Duodenal mucosa (tissue), 2 donors: ENCODE data around the gene MSGN1.
A peak's percentile ranks its signal among the peaks of the same experiment; 100 is the strongest.
"Not testable (repeated sequence)": the region's sequence is repeated elsewhere in the genome, so short reads cannot be mapped to it uniquely, and the experiment has no call there.

Source experiments
- H3K27ac ChIP-seq: one replicate; pipeline ENCODE4 v1.7.0; 2013; ENCODE audit warnings: low read depth, low read length
- H3K27me3 ChIP-seq, 2 donors: one replicate each; pipeline ENCODE4 v1.7.0; 2013; ENCODE audit warnings: low read length in 2 of 2, control low read depth in 1 of 2; ENCODE audit not compliant: insufficient read depth in 2 of 2, control insufficient read depth in 1 of 2
- H3K36me3 ChIP-seq, 2 donors: one replicate each; pipeline ENCODE4 v1.7.0; 2013; ENCODE audit warnings: low read length in 2 of 2, control low read depth in 1 of 2; ENCODE audit not compliant: insufficient read depth in 2 of 2, control insufficient read depth in 1 of 2
- H3K4me1 ChIP-seq, 2 donors: one replicate each; pipeline ENCODE4 v1.7.0; 2013; ENCODE audit warnings: low read length in 2 of 2, control low read depth in 1 of 2; ENCODE audit not compliant: insufficient read depth in 2 of 2, control insufficient read depth in 1 of 2
- H3K4me3 ChIP-seq, 2 donors: one replicate each; pipeline ENCODE4 v1.7.0; 2013; ENCODE audit warnings: low read length in 2 of 2, low read depth in 1 of 2
- H3K9ac ChIP-seq, 2 donors: one replicate each; pipeline ENCODE4 v1.7.0; 2013; ENCODE audit warnings: low read length in 2 of 2, low read depth in 1 of 2
- H3K9me3 ChIP-seq, 2 donors: one replicate each; pipeline ENCODE4 v1.7.0; 2013; ENCODE audit warnings: low read length in 2 of 2, control low read depth in 1 of 2; ENCODE audit not compliant: control insufficient read depth in 1 of 2

Gene MSGN1

DNA sequence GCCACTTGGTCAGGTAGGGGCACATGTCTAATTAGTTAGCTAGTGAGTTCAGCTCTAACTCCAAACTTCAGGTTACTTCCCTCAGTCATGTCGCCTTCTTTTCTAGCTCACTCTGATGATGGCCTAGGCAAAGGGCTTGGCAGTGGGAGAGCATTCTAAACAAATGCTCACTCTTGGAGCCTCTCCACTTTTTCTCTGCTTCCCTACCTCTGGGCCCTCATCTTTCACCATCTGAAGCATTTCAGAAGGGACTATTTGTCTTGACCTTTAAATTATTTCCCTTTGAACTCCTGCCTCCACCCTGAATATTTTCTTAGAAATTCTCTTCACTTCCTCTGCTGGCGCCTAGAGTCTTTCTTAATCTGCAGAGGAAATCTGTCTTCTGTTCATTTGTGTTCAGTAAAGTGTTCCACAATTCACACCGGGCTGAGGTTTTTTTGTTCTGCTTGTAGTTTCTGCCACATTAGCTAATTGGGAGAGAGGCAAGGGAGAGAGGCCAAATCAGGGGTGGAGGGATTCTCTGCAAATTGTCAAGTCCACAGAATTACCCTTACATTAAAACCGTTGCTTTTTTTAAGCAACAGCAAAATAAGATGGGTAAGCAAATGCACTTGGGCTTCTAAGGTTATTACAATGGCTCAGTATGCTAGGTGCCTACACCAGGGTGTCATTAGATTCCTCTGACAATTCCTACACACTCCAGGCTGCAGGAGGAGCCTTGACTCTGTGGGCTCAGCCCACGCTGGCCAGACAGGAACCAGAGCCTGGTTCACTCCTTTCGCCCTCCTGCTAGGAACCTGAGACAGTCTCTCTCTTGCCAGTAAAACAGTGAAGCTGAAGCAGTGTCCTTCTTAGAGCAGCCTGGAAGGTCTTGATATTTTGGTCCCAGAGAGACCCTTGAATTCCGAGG is 5.5 kb downstream of the MSGN1 start:
- Histone ChIP-seq H3K36me3 (no peaks in the 10 kb centered on the region), H3K4me1 (no peaks in the 10 kb centered on the region)

DNA sequence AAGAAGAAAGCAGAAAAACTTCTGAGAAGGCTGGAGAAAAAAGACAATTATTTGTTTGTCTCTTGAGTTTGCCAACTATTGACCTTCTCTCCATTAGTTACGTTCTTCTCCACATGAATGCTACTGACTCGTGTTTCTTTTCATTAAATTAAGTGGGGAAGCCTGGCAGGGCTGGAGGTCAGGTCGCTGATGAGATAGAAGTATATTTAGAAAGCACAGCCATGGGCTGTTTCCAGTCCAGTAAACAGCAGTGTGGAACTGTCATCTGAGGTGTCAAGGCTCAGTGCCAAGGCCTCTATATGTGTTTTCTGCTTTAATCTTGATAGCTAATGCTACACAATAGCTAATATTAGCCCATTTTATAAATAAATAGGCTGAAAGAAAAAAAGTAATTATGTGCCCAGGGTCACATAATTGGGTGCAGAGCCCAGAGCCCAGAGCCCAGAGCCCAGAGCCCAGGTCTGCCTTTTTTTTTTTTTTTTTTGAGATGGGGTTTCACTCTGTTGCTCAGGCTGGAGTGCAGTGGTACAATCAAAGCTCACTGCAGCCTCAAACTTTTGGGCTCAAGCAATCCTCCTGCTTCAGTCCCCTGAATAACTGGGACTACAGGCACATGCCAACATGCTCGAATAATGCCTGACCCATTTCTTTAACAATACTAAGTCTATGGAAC is 6.3 kb downstream of the MSGN1 start:
- no peak overlapping the region for H3K27ac ChIP-seq

More for the DNA sequence above, 5.5 kb downstream of the MSGN1 start:
- H3K4me3 ChIP-seq: no peak overlapping the region
- H3K9me3 ChIP-seq: no peaks in the 10 kb centered on the region
- H3K9ac ChIP-seq: no peak overlapping the region
- H3K27me3 ChIP-seq: no peaks in the 10 kb centered on the region
- no peak overlapping the region for H3K27ac ChIP-seq

DNA sequence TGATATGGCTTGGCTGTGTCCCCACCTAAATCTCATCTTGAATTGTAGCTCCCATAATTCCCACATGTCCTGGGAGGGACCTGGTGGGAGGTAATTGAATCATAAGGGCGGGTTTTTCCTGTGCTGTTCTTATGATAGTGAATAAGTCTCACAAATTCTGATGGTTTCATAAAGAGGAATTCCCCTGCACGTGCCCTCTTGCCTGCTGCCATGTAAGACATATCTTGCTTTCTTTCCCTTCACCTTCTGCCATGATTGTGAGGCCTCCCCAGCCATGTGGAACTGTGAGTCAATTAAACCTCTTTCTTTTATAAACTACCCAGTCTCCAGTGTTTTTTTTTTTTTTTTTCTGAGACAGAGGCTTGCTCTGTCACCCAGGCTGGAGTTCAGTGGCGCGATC is 7.4 kb downstream of the MSGN1 start:
- not testable (repeated sequence) for H3K9me3 ChIP-seq, H3K27me3 ChIP-seq, H3K36me3 ChIP-seq, H3K4me3 ChIP-seq, H3K27ac ChIP-seq, H3K9ac ChIP-seq, H3K4me1 ChIP-seq

More for the DNA sequence above, 6.3 kb downstream of the MSGN1 start:
- H3K27me3 ChIP-seq: no peaks in the 10 kb centered on the region
- H3K4me3 ChIP-seq: no peak overlapping the region
- no peak overlapping the region for H3K9ac ChIP-seq
- H3K4me1 ChIP-seq: no peaks in the 10 kb centered on the region
- H3K36me3 ChIP-seq: no peaks in the 10 kb centered on the region
- H3K9me3 ChIP-seq: no peaks in the 10 kb centered on the region

DNA sequence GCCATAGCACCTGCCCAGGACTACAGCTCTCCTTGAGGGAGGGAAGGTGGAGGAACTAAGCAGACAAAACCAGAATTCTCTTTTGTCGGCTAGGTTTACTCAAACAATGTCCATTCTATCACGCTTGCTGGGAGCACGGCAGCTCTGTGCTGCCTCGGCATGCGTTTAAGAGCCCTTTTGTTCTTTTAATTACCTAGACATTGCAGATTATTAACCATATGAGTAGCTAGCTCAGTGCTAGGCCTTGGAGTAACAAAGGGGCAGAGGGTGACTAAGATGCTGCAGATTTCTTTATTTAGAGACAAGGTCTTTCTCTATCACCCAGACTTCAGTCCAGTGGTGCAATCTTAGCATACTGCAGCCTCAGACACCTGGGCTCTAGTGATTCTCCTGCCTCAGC is 11.1 kb downstream of the MSGN1 start:
- Histone ChIP-seq H3K27ac (no peak overlapping the region), H3K36me3 (no peaks in the 10 kb centered on the region), H3K4me3 (no peak overlapping the region), H3K9ac (no peak overlapping the region), H3K4me1 (peaks cover 0 to 3% of the 10 kb centered on the region in 2 donors), H3K27me3 (peaks cover 4 to 5% of the 10 kb centered on the region in 2 donors), H3K9me3 (no peaks in the 10 kb centered on the region)

DNA sequence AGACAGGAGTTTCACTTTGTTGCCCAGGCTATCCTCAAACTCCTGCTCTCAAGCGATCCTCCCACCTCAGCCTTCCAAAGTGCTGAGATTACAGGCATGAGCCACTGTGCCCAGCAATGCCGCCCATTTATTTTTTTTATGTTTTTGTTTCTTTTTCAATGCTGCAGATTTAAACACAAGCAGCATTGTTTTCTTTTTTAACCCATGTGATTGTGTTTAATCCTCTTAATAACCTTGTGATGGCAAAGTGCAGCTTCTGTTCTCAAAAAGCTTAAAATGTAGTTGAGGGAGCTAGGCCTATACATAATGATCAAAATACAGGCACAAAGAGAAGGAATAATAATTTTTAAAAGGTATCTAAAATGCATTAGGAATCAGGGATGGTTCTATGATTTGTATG is 11.5 kb downstream of the MSGN1 start:
- Histone ChIP-seq H3K36me3 (no peaks in the 10 kb centered on the region), H3K9me3 (no peaks in the 10 kb centered on the region), H3K9ac (no peak overlapping the region), H3K27ac (no peak overlapping the region), H3K4me3 (no peak overlapping the region), H3K27me3 (peaks cover 4 to 5% of the 10 kb centered on the region in 2 donors), H3K4me1 (peaks cover 0 to 3% of the 10 kb centered on the region in 2 donors)

DNA sequence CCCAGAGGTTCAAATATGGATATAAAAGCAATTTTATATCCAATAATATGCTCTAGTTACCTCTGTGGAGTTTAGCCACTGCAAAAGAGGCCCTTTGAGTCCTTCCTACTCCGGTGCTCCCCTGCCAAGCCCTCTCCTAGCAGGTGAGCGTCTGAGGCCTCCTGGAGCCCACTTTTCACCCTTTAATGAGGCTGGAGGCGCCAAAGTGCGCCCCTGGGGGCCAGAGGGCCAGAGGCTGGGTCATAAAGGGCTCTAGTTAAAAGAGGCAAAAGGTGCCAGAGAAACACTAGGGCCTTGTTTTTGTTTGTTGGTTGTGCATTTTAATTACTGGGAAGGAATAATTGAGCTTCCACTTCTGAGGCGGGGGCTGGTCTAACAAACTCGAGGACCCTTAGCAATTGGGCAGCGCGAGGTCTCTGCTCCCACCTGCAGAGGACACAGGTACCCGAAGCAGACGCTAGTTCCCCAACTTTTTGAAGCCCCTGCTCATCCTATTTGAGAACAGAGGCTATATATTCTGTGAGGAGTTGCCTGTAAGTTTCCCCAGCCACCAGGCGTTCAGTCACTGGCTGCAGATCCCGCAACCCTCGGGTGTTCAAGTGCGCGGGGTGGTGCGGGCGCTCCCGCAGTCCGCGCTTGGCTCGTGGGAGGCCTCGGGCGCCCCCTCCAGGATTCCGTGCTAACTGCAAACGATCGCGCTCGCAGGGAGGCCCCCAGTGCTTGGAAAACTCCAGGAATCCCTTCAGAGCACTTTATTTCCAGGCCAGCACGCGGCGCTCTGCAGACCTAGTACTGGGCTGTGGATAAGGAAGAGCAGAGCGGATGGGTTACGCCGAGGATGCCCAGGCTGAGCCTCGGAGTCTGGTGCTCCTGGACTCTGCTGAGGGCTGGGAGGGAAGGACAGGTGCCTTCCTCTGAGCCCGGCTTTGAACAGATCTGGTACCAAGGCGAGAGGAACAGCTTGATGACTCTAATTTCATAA is 14.1 kb downstream of the MSGN1 start:
- H3K9ac ChIP-seq: no peak overlapping the region
- H3K9me3 ChIP-seq: no peaks in the 10 kb centered on the region
- peaks cover 4 to 5% of the 10 kb centered on the region in 2 donors for H3K27me3 ChIP-seq
- peak overlapping the region; percentile 19 to 39 for H3K4me3 ChIP-seq
- H3K27ac ChIP-seq: no peak overlapping the region
- H3K36me3 ChIP-seq: no peaks in the 10 kb centered on the region
- peaks cover 0 to 3% of the 10 kb centered on the region in 2 donors for H3K4me1 ChIP-seq

DNA sequence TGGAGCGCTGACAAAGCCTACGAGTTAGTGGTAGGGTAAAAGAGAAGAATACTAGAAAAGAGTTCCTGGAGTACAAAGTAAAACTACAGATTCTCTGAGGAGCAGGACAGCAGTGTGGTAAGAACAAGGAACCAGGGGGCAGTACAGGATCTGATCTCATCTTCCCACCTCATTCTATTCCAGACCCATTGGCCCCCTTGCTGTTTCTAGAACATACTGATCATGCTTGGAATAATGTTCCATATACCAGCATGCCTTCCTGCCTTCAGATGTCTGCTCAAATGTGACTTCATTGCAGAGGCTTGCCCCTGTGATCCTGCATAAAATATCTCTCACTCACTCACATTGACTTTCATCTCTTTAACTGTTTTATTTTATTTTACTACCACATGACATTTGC is 19.3 kb downstream of the MSGN1 start:
- Histone ChIP-seq H3K9me3 (no peaks in the 10 kb centered on the region), H3K27ac (no peak overlapping the region), H3K4me3 (no peak overlapping the region), H3K27me3 (peaks cover 4 to 5% of the 10 kb centered on the region in 2 donors), H3K4me1 (peaks cover 0 to 3% of the 10 kb centered on the region in 2 donors), H3K9ac (no peak overlapping the region), H3K36me3 (no peaks in the 10 kb centered on the region)

DNA sequence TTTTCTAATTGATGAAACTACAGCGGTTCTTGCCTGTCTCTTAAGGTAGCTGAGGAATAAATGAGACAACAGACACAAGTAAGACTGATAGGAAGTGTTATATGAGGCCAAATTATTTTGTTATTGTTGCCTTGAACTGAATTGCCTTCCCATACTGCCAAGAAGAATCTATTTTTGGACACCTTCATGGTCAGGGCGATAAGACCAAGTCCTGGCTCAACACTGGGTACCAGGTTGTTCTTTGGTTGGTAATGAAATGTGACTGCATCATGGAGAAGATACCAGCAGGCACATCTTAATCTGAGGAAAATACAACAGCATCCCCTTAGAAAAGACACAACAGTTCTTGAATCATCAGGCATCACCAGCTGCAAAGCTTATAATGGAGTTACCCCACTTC is 23.7 kb downstream of the MSGN1 start:
- H3K27me3 ChIP-seq: no peaks in the 10 kb centered on the region
- H3K27ac ChIP-seq: no peak overlapping the region
- no peaks in the 10 kb centered on the region for H3K9me3 ChIP-seq
- no peaks in the 10 kb centered on the region for H3K36me3 ChIP-seq
- H3K4me3 ChIP-seq: no peak overlapping the region
- no peak overlapping the region for H3K9ac ChIP-seq
- no peaks in the 10 kb centered on the region for H3K4me1 ChIP-seq

DNA sequence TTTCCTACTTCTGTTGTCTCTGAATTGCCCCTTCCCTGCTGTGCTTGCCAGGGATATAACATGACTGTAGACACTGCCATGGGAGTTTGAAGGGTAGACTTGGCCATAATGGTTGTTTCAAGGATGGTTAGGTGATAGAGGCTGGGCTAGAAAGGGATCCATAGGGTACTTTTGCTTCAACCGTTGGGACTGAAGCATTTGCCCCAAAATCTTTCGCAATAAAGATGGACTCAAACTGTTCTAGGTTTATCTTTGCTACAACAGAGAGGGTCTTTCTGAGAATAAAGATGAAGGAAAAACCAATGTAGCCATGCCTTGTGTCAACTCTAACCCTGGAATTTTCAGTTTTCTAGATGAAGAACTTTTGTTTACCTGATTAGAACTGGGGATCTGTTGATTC is 27.2 kb downstream of the MSGN1 start:
- no peaks in the 10 kb centered on the region for H3K4me1 ChIP-seq
- H3K4me3 ChIP-seq: no peak overlapping the region
- H3K27ac ChIP-seq: no peak overlapping the region
- H3K36me3 ChIP-seq: no peaks in the 10 kb centered on the region
- H3K27me3 ChIP-seq: no peaks in the 10 kb centered on the region
- no peaks in the 10 kb centered on the region for H3K9me3 ChIP-seq
- no peak overlapping the region for H3K9ac ChIP-seq
